ENCODE results near the gene MAML3. TPM values are rescaled to one million over a fixed set of nuclear protein-coding genes. Genes with fewer than 3 reads are reported as not detected.

The MAML3 gene
- total and polyA plus RNA-seq, 8 donors: 5.8 to 18.7 (median 16.7) TPM

- no peak for ATAC-seq
- intact Hi-C loops (cut with DNase I): no loop called here
- peaks cover 0 to 8% of the 10 kb centered on the region in 2 donors for H3K4me1 ChIP-seq
- no peaks in the 10 kb centered on the region for H3K9me3 ChIP-seq
- DNase-seq: no peak
- no peaks in the 10 kb centered on the region for H3K27me3 ChIP-seq
- H3K36me3 ChIP-seq: no peaks in the 10 kb centered on the region
- no peak for TF ChIP-seq CTCF (IDR thresholded peaks at IDR 0.05)
- H3K27ac ChIP-seq: no peak overlapping the region
- H3K4me3 ChIP-seq: no peak overlapping the region
These were observed 351.1 kb downstream of the MAML3 start for GRCh38 chr4:139802931-139803330.

GRCh38 chr4:139802488-139802887, 351.5 kb downstream of the MAML3 start:
- H3K36me3 ChIP-seq: no peaks in the 10 kb centered on the region
- ATAC-seq (no peak), DNase-seq (no peak)
- no peak overlapping the region for H3K27ac ChIP-seq
- H3K4me1 ChIP-seq: peaks cover 0 to 8% of the 10 kb centered on the region in 2 donors
- H3K4me3 ChIP-seq: no peak overlapping the region
- intact Hi-C loops (cut with DNase I): no loop called here
- no peaks in the 10 kb centered on the region for H3K9me3 ChIP-seq
- no peak for TF ChIP-seq CTCF (IDR thresholded peaks at IDR 0.05)
- H3K27me3 ChIP-seq: no peaks in the 10 kb centered on the region

GRCh38 chr4:139801895-139802294, 352.1 kb downstream of the MAML3 start:
- intact Hi-C loops (cut with DNase I): no loop called here

GRCh38 chr4:139800082-139800481, 353.9 kb downstream of the MAML3 start:
- H3K27ac ChIP-seq: no peak overlapping the region
- no peak overlapping the region for H3K4me3 ChIP-seq
- ATAC-seq: peak; percentile 36
- TF ChIP-seq CTCF (IDR thresholded peaks at IDR 0.05): no peak
- no peak for DNase-seq
- H3K27me3 ChIP-seq: no peaks in the 10 kb centered on the region
- H3K36me3 ChIP-seq: no peaks in the 10 kb centered on the region
- H3K9me3 ChIP-seq: no peaks in the 10 kb centered on the region
- peaks cover 0 to 8% of the 10 kb centered on the region in 2 donors for H3K4me1 ChIP-seq
- intact Hi-C loops (cut with DNase I): no loop called here

More at GRCh38 chr4:139801895-139802294, 352.1 kb downstream of the MAML3 start:
- Histone ChIP-seq H3K27me3 (no peaks in the 10 kb centered on the region), H3K9me3 (no peaks in the 10 kb centered on the region), H3K4me1 (peaks cover 0 to 8% of the 10 kb centered on the region in 2 donors), H3K4me3 (no peak overlapping the region), H3K36me3 (no peaks in the 10 kb centered on the region), H3K27ac (no peak overlapping the region)
- no peak for ATAC-seq
- TF ChIP-seq CTCF (IDR thresholded peaks at IDR 0.05): no peak
- DNase-seq: no peak

GRCh38 chr4:139799615-139800014, 354.4 kb downstream of the MAML3 start:
- TF ChIP-seq CTCF (IDR thresholded peaks at IDR 0.05): no peak
- Histone ChIP-seq H3K9me3 (no peaks in the 10 kb centered on the region), H3K27me3 (no peaks in the 10 kb centered on the region), H3K36me3 (no peaks in the 10 kb centered on the region), H3K4me3 (no peak overlapping the region), H3K4me1 (peaks cover 0 to 8% of the 10 kb centered on the region in 2 donors), H3K27ac (no peak overlapping the region)
- intact Hi-C loops (cut with DNase I): no loop called here
- DNase-seq (no peak), ATAC-seq (peak; percentile 53)
